Neural progenitor cell (in vitro differentiated cells): ENCODE results near the gene EDAR. TPM values are rescaled to one million over a fixed set of nuclear protein-coding genes. Genes with fewer than 3 reads are reported as not detected.

ENCODE experiments used
- DNase-seq: peaks from one replicate; pipeline ENCODE4 v3.0.0-alpha.2; 2016; ENCODE audit warnings: low spot score
- H2AFZ ChIP-seq: fragments of 200-600 bp; sonication (generic); replicated peaks from 2 replicates; pipeline ENCODE4 v1.6.1; 2016; ENCODE audit warnings: antibody characterized with exemption
- H3F3A ChIP-seq: fragments of 200-600 bp; sonication (generic); 2 replicates; pipeline ENCODE4 v1.6.1; 2016; ENCODE audit warnings: antibody characterized with exemption, low read depth
- H3K27ac ChIP-seq: fragments of 200-600 bp; sonication (generic); 2 replicates; pipeline ENCODE4 v1.5.1; 2016; ENCODE audit warnings: mild to moderate bottlenecking
- H3K27me3 ChIP-seq: fragments of 200-600 bp; sonication (generic); 2 replicates; pipeline ENCODE4 v1.6.1; 2016; ENCODE audit warnings: mild to moderate bottlenecking, moderate library complexity
- H3K36me3 ChIP-seq: fragments of 200-600 bp; sonication (generic); 2 replicates; pipeline ENCODE4 v1.5.1; 2016
- H3K4me1 ChIP-seq: fragments of 200-600 bp; sonication (generic); 2 replicates; pipeline ENCODE4 v1.6.1; 2016; ENCODE audit warnings: mixed run types
- H3K4me2 ChIP-seq: fragments of 200-600 bp; sonication (generic); 2 replicates; pipeline ENCODE4 v1.6.1; 2016
- H3K4me3 ChIP-seq: fragments of 200-600 bp; sonication (generic); 2 replicates; pipeline ENCODE4 v1.5.1; 2016
- H3K79me2 ChIP-seq: fragments of 200-600 bp; sonication (generic); 2 replicates; pipeline ENCODE4 v1.6.1; 2016; ENCODE audit warnings: low read depth
- H3K9ac ChIP-seq: fragments of 200-600 bp; sonication (generic); 2 replicates; pipeline ENCODE4 v1.6.1; 2016
- H3K9me3 ChIP-seq: fragments of 200-600 bp; sonication (generic); 2 replicates; pipeline ENCODE4 v1.5.1; 2016; ENCODE audit warnings: low read depth
- H4K20me1 ChIP-seq: fragments of 200-600 bp; sonication (generic); 2 replicates; pipeline ENCODE4 v1.6.1; 2016; ENCODE audit warnings: low read depth
- H3K27ac Mint-ChIP-seq: 3 replicates; pipeline ENCODE4 v1.8.0; 2021; ENCODE audit warnings: mixed read lengths
- H3K27me3 Mint-ChIP-seq: 2 replicates; pipeline ENCODE4 v1.8.0; 2022; ENCODE audit warnings: low read depth, mild to moderate bottlenecking, inconsistent platforms, moderate library complexity, mixed read lengths; ENCODE audit not compliant: insufficient read depth
- H3K36me3 Mint-ChIP-seq: 3 replicates; pipeline ENCODE4 v1.8.0; 2021; ENCODE audit warnings: mixed read lengths
- H3K4me1 Mint-ChIP-seq: 3 replicates; pipeline ENCODE4 v1.8.0; 2021; ENCODE audit warnings: mixed read lengths
- H3K4me3 Mint-ChIP-seq: 3 replicates; pipeline ENCODE4 v1.8.0; 2021; ENCODE audit warnings: mild to moderate bottlenecking, moderate library complexity, mixed read lengths
- H3K9me3 Mint-ChIP-seq: 3 replicates; pipeline ENCODE4 v1.8.0; 2020; ENCODE audit warnings: mixed read lengths
- CTCF ChIP-seq: fragments of 200-600 bp; sonication (generic); IDR thresholded peaks from 2 replicates; pipeline ENCODE4 v1.5.1; 2017; ENCODE audit warnings: antibody characterized with exemption, mild to moderate bottlenecking
- EZH2 ChIP-seq: fragments of 200-600 bp; sonication (generic); IDR thresholded peaks from 2 replicates; pipeline ENCODE4 v1.6.1; 2017; ENCODE audit warnings: antibody characterized with exemption, mild to moderate bottlenecking, moderate library complexity
- EZH2phosphoT487 ChIP-seq: fragments of 200-600 bp; sonication (generic); IDR thresholded peaks from 2 replicates; pipeline ENCODE4 v1.6.1; 2017; ENCODE audit warnings: antibody characterized with exemption
- total RNA-seq: library from RNA; depleted of rRNA; stranded (reverse); fragments of >200 nt; gene quantifications from 2 replicates; pipeline ENCODE4 v1.2.3, GENCODE V29; 2015; ENCODE audit warnings: low replicate concordance

The EDAR gene
- total RNA-seq, 1 donor from 2014 or later: not detected

- H3K4me1 ChIP-seq: peaks cover 3% of the 10 kb centered on the region
- H3K4me3 ChIP-seq: no peak overlapping the region
- H3K36me3 ChIP-seq: no peaks in the 10 kb centered on the region
- Mint-ChIP-seq H3K9me3 (peaks cover 2% of the 10 kb centered on the region), H3K4me1 (peaks cover 42% of the 10 kb centered on the region), H3K36me3 (peaks cover 2% of the 10 kb centered on the region), H3K4me3 (no peak overlapping the region), H3K27me3 (peaks cover 5% of the 10 kb centered on the region), H3K27ac (peak overlapping the region; percentile 35)
- no peak for DNase-seq
- H3K9ac ChIP-seq: no peak overlapping the region
- TF ChIP-seq CTCF (peak; percentile 32), EZH2 (no peak)
- H4K20me1 ChIP-seq: no peaks in the 10 kb centered on the region
- no peaks in the 10 kb centered on the region for H3K79me2 ChIP-seq
- no peak overlapping the region for H3K27ac ChIP-seq
- no peak overlapping the region for H3K4me2 ChIP-seq
- H3F3A ChIP-seq: no peaks in the 10 kb centered on the region
- no peaks in the 10 kb centered on the region for H3K27me3 ChIP-seq
- H2AFZ ChIP-seq: no peak overlapping the region
- no peaks in the 10 kb centered on the region for H3K9me3 ChIP-seq
Observed at GRCh38 chr2:108960006-108960405, 29.0 kb downstream of the EDAR start.

- no peak overlapping the region for H2AFZ ChIP-seq
- H3K9ac ChIP-seq: no peak overlapping the region
- no peaks in the 10 kb centered on the region for H4K20me1 ChIP-seq
- H3K4me1 ChIP-seq: peaks cover 2% of the 10 kb centered on the region
- H3F3A ChIP-seq: no peaks in the 10 kb centered on the region
- H3K4me2 ChIP-seq: no peak overlapping the region
- no peak overlapping the region for H3K4me3 ChIP-seq
- DNase-seq: no peak
- Mint-ChIP-seq H3K4me1 (peaks cover 36% of the 10 kb centered on the region), H3K4me3 (no peak overlapping the region), H3K27ac (no peak overlapping the region), H3K9me3 (peaks cover 2% of the 10 kb centered on the region), H3K27me3 (peaks cover 5% of the 10 kb centered on the region), H3K36me3 (peaks cover 2% of the 10 kb centered on the region)
- H3K36me3 ChIP-seq: no peaks in the 10 kb centered on the region
- no peak overlapping the region for H3K27ac ChIP-seq
- no peaks in the 10 kb centered on the region for H3K27me3 ChIP-seq
- H3K9me3 ChIP-seq: no peaks in the 10 kb centered on the region
- no peaks in the 10 kb centered on the region for H3K79me2 ChIP-seq
- no peak for TF ChIP-seq CTCF
- no peak for TF ChIP-seq EZH2phosphoT487
- TF ChIP-seq EZH2: no peak
Observed at GRCh38 chr2:108959401-108959800, 29.6 kb downstream of the EDAR start.

- H3K4me3 ChIP-seq: no peak overlapping the region
- TF ChIP-seq EZH2phosphoT487 (no peak), EZH2 (no peak), CTCF (no peak)
- Mint-ChIP-seq H3K9me3 (peaks cover 2% of the 10 kb centered on the region), H3K4me3 (no peak overlapping the region), H3K36me3 (peaks cover 2% of the 10 kb centered on the region), H3K4me1 (peaks cover 30% of the 10 kb centered on the region), H3K27ac (no peak overlapping the region), H3K27me3 (peaks cover 5% of the 10 kb centered on the region)
- no peaks in the 10 kb centered on the region for H4K20me1 ChIP-seq
- H3K9ac ChIP-seq: no peak overlapping the region
- H3K9me3 ChIP-seq: no peaks in the 10 kb centered on the region
- no peaks in the 10 kb centered on the region for H3K79me2 ChIP-seq
- DNase-seq: no peak
- no peak overlapping the region for H3K27ac ChIP-seq
- H3K4me1 ChIP-seq: no peaks in the 10 kb centered on the region
- no peak overlapping the region for H3K4me2 ChIP-seq
- H3F3A ChIP-seq: no peaks in the 10 kb centered on the region
- H3K36me3 ChIP-seq: no peaks in the 10 kb centered on the region
- H3K27me3 ChIP-seq: no peaks in the 10 kb centered on the region
- H2AFZ ChIP-seq: no peak overlapping the region
Observed at GRCh38 chr2:108958632-108959341, 30.2 kb downstream of the EDAR start.
